ENCODE data around the gene LHX3. TPM values are rescaled to one million over a fixed set of nuclear protein-coding genes. Genes with fewer than 3 reads are reported as not detected.

Gene LHX3
- total RNA-seq, 2 experiments from 2014 or later: not detected

DNA sequence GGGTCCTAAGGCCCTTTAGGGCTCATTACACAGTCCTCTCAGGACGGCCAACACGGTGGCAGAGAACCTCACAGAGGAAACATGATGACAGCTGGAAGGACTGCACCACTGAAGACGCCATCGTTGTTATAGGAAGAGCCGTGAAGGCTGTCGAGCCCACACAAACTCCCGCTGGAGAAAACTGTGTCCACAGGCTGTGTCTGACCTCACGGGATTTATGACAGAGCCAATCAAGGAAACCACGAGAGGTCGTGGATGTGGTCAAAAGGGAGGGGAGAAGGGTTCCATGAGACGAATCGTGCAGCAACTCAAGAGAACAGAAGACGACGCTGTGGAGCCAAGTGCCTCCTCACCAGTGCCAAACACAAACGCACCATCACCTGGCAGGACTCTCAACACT, 28.5 kb upstream of the LHX3 start:
- ChIA-PET POLR2A (no interaction called here), CTCF (interaction anchor here (0.6 kb wide), 1 partner anchor 224 kb away, joined by 3 read pairs; no protein-coding TSS in a partner anchor)
- ATAC-seq (no peak), DNase-seq (peak; percentile 31)
- H3K36me3 Mint-ChIP-seq (ENCODE audit: low read depth): peaks cover 28% of the 10 kb centered on the region
- intact Hi-C loops (cut with DNase I, micrococcal nuclease): no loop called here
- H3K4me1 Mint-ChIP-seq: peaks cover 36% of the 10 kb centered on the region
- no peaks in the 10 kb centered on the region for H3K9me3 Mint-ChIP-seq (ENCODE audit: low read depth)
- no peaks in the 10 kb centered on the region for H3K27me3 Mint-ChIP-seq
- peak overlapping the region; percentile 52 for H3K27ac Mint-ChIP-seq
- H3K4me3 Mint-ChIP-seq: no peak overlapping the region

DNA sequence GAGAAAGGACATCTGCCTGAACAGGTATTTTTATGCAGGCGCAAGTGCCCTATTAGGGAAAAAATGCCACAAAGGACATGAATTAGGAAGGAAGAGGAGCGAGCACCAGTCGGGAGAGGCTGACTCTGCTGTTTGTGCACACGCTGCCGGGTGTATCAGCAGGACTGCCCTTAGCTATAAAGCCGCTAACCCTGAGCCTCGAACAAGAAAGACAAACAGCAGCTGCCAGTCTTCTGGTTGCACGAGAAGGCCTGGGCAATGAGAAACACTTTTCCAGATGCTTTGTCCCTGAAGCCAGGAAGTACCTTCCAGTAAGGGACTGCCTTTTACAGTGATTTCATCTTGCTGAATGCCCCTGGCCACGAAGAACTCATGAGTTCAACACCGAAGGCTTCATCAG, 28.0 kb upstream of the LHX3 start:
- POLR2A ChIA-PET: no interaction called here
- peaks cover 29% of the 10 kb centered on the region for H3K36me3 Mint-ChIP-seq (ENCODE audit: low read depth)
- no peak overlapping the region for H3K4me3 Mint-ChIP-seq
- peaks cover 40% of the 10 kb centered on the region for H3K4me1 Mint-ChIP-seq
- no peak overlapping the region for H3K27ac Mint-ChIP-seq
- H3K9me3 Mint-ChIP-seq (ENCODE audit: low read depth): no peaks in the 10 kb centered on the region
- CTCF ChIA-PET: interaction anchor here (0.7 to 1.0 kb wide), 2 partner anchors 10 to 34 kb away, joined by 3 read pairs; no protein-coding TSS in a partner anchor
- no peak for DNase-seq
- ATAC-seq: no peak
- intact Hi-C loops (cut with DNase I, micrococcal nuclease): loop anchor here (1.0 kb wide), 3 partner anchors 11 to 34 kb away; partner anchors contain the start of gene QSOX2 (in 1 of the 2)
- H3K27me3 Mint-ChIP-seq: no peaks in the 10 kb centered on the region

- DNase-seq: peak; percentile 66
- H3K36me3 Mint-ChIP-seq (ENCODE audit: low read depth): peaks cover 30% of the 10 kb centered on the region
- peak; percentile 81 for ATAC-seq
- no peaks in the 10 kb centered on the region for H3K9me3 Mint-ChIP-seq (ENCODE audit: low read depth)
- intact Hi-C loops (cut with DNase I, micrococcal nuclease): loop anchor here (1.0 kb wide), 3 partner anchors 13 to 36 kb away; partner anchors contain the start of gene QSOX2 (in 1 of the 2)
- H3K4me1 Mint-ChIP-seq: peaks cover 42% of the 10 kb centered on the region
- ChIA-PET POLR2A (no interaction called here), CTCF (interaction anchor here (0.6 kb wide), 1 partner anchor 119 kb away, joined by 3 read pairs; no protein-coding TSS in a partner anchor)
- H3K4me3 Mint-ChIP-seq: peak overlapping the region; percentile 48
- peak overlapping the region; percentile 84 for H3K27ac Mint-ChIP-seq
- no peaks in the 10 kb centered on the region for H3K27me3 Mint-ChIP-seq
Observed at GRCh38 chr9:136231478-136232297, 26.8 kb upstream of the LHX3 start.

GRCh38 chr9:136230773-136231172, 25.8 kb upstream of the LHX3 start:
- Mint-ChIP-seq H3K9me3 (ENCODE audit: low read depth) (no peaks in the 10 kb centered on the region), H3K27me3 (no peaks in the 10 kb centered on the region), H3K27ac (peak overlapping the region; percentile 37), H3K4me1 (peaks cover 45% of the 10 kb centered on the region), H3K4me3 (no peak overlapping the region), H3K36me3 (ENCODE audit: low read depth) (peaks cover 25% of the 10 kb centered on the region)
- ATAC-seq: no peak
- ChIA-PET CTCF (no interaction called here), POLR2A (no interaction called here)
- DNase-seq: no peak
- intact Hi-C loops (cut with DNase I, micrococcal nuclease): no loop called here

- Mint-ChIP-seq H3K4me3 (no peak overlapping the region), H3K4me1 (peaks cover 47% of the 10 kb centered on the region), H3K36me3 (ENCODE audit: low read depth) (peaks cover 23% of the 10 kb centered on the region), H3K27ac (no peak overlapping the region), H3K9me3 (ENCODE audit: low read depth) (no peaks in the 10 kb centered on the region), H3K27me3 (no peaks in the 10 kb centered on the region)
- intact Hi-C loops (cut with DNase I, micrococcal nuclease): no loop called here
- DNase-seq (no peak), ATAC-seq (no peak)
- CTCF ChIA-PET: no interaction called here
- POLR2A ChIA-PET: no interaction called here
Observed at GRCh38 chr9:136230365-136230764, 25.4 kb upstream of the LHX3 start.

- Mint-ChIP-seq H3K9me3 (ENCODE audit: low read depth) (no peaks in the 10 kb centered on the region), H3K4me3 (no peak overlapping the region), H3K27ac (peak overlapping the region; percentile 37), H3K27me3 (no peaks in the 10 kb centered on the region), H3K4me1 (peaks cover 49% of the 10 kb centered on the region), H3K36me3 (ENCODE audit: low read depth) (peaks cover 27% of the 10 kb centered on the region)
- no peak for ATAC-seq
- intact Hi-C loops (cut with DNase I, micrococcal nuclease): loop anchor here in 1 of 2 experiments (5.0 kb wide), 1 partner anchor 53 kb away; no protein-coding TSS in a partner anchor
- POLR2A ChIA-PET: no interaction called here
- CTCF ChIA-PET: interaction anchor here (1.4 kb wide), 1 partner anchor 11 kb away, joined by 3 read pairs; no protein-coding TSS in a partner anchor
- DNase-seq: no peak
Observed at GRCh38 chr9:136229096-136230065, 24.5 kb upstream of the LHX3 start.

GRCh38 chr9:136228107-136228875, 23.4 kb upstream of the LHX3 start:
- POLR2A ChIA-PET: no interaction called here
- Mint-ChIP-seq H3K9me3 (ENCODE audit: low read depth) (no peaks in the 10 kb centered on the region), H3K27me3 (no peaks in the 10 kb centered on the region), H3K27ac (peak overlapping the region; percentile 43), H3K4me1 (peaks cover 39% of the 10 kb centered on the region), H3K36me3 (ENCODE audit: low read depth) (peaks cover 29% of the 10 kb centered on the region), H3K4me3 (no peak overlapping the region)
- intact Hi-C loops (cut with DNase I, micrococcal nuclease): loop anchor here in 1 of 2 experiments (5.0 kb wide), 1 partner anchor 54 kb away; no protein-coding TSS in a partner anchor
- CTCF ChIA-PET: interaction anchor here (1.4 to 1.7 kb wide), 2 partner anchors 10 to 12 kb away, joined by 3 read pairs; no protein-coding TSS in a partner anchor
- peak; percentile 59 for DNase-seq
- peak; percentile 55 for ATAC-seq

DNA sequence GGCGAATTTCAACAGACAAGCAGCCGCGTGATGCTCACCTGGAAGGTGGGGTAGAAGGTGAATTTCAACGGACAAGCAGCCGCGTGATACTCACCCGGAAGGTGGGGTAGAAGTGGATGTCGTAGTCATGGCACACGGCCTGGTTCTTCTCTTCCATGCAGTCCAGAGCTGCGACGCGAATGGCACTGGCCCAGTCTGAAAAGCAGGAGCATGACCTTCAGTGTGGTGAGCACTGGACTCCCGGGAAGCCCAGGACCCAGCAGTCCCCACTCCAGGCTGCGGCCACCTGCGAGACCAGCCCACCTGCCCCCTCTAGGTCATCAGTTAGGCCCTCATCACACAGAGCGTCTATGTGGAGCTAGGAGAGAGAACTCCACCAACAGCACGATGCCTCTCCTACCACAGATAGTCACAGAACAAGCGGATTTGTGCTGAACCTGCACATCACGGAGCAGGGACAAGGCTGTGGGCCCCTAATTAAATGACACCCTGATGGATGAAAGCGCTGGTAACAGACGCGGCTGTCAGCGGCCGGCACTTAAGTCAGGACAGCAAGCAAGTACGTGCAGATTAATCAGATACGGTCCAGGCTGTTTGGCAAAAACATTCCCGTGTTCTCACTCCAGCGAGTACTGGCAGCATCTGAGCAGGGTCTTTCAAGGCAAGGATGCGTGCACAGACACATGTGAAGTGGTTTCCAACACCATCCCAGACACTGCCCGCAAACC, 21.9 kb upstream of the LHX3 start:
- Mint-ChIP-seq H3K27ac (no peak overlapping the region), H3K4me3 (no peak overlapping the region), H3K36me3 (ENCODE audit: low read depth) (peaks cover 34% of the 10 kb centered on the region), H3K9me3 (ENCODE audit: low read depth) (no peaks in the 10 kb centered on the region), H3K4me1 (peaks cover 27% of the 10 kb centered on the region), H3K27me3 (no peaks in the 10 kb centered on the region)
- ChIA-PET POLR2A (interaction anchor here (0.6 kb wide), 1 partner anchor 11 kb away, joined by 3 read pairs; no protein-coding TSS in a partner anchor), CTCF (interaction anchor here (0.6 to 1.7 kb wide), 4 partner anchors 13 to 256 kb away, joined by 3 to 4 read pairs (median 4); no protein-coding TSS in a partner anchor)
- ATAC-seq (no peak), DNase-seq (no peak)
- intact Hi-C loops (cut with DNase I, micrococcal nuclease): loop anchor here (1.0 to 5.0 kb wide), 3 partner anchors 18 to 57 kb away; partner anchors contain the start of gene QSOX2 (in 2 of the 2)

DNA sequence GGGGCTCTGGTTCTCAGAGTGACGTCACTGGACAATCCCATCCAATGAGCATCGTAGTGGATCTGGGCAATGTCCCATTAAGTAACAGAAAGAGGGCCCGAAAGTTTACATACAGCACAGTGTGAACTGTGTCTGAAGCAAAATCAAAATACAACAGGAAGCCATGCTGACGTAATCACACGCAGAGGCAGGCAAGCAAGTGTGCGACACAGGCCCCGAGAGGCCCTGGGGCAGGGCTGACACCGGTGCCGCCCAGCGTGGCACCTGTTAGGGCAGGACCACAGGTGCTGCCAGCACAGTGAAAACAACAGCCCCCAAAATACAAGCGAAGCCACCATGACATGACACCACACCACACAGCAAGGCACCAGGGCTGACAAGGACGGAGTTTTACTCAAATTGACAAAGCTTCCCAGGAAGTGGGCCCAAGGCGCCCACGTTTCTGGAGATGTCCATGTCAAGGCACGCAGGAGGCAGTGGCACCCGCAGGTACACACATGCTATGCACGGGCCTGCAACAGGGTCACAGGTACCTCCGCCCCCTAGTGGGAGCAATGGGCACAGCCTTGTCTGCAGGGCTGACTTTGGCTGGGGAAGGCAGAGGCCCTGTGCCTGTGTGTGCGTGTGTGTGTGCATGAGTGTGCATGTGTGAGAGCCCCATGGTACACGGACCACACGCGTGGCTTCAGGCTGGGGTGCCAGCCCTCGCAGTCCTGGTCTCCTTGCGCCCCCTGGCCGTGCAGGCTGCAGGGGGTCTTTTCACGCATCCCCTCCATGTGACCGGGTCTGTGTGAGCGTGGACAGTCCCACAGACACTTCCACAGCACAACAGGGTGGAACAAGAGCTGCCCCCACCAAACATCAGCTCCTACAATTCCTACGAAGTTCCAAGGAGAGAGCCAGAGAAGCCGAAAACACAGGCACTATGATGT, 21.1 kb upstream of the LHX3 start:
- peak; percentile 88 for ATAC-seq
- DNase-seq: peak; percentile 84
- H3K27me3 Mint-ChIP-seq: no peaks in the 10 kb centered on the region
- peaks cover 20% of the 10 kb centered on the region for H3K4me1 Mint-ChIP-seq
- peak overlapping the region; percentile 24 for H3K4me3 Mint-ChIP-seq
- H3K36me3 Mint-ChIP-seq (ENCODE audit: low read depth): peaks cover 33% of the 10 kb centered on the region
- H3K9me3 Mint-ChIP-seq (ENCODE audit: low read depth): no peaks in the 10 kb centered on the region
- ChIA-PET POLR2A (no interaction called here), CTCF (interaction anchor here (0.6 to 1.7 kb wide), 2 partner anchors 14 to 61 kb away, joined by 3 to 4 read pairs; no protein-coding TSS in a partner anchor)
- H3K27ac Mint-ChIP-seq: peak overlapping the region; percentile 44
- intact Hi-C loops (cut with DNase I, micrococcal nuclease): loop anchor here (1.0 to 5.0 kb wide), 3 partner anchors 19 to 56 kb away; partner anchors contain the start of gene QSOX2 (in 2 of the 2)

Measured in activated CD4-positive, alpha-beta T cell treated with anti-CD3 and anti-CD28 coated beads for 36 hours (primary cell).